Upper lobe of right lung (tissue), 1 donor: ENCODE measurements around the gene TMEM8B. TPM values are rescaled to one million over a fixed set of nuclear protein-coding genes. Genes with fewer than 3 reads are reported as not detected.

Experiments used
- ATAC-seq: fragments of 200-7000 bp; cut with Tn5 transposase; one replicate; pipeline ENCODE4 v1.9.1; 2020; ENCODE audit warnings: mild to moderate bottlenecking, moderate library complexity
- DNase-seq: peaks from one replicate; pipeline ENCODE4 v3.0.0-alpha.2; 2020
- H3K27ac ChIP-seq: fragments of 200-600 bp; one replicate; pipeline ENCODE4 v1.8.0; 2022
- H3K27me3 ChIP-seq: fragments of 200-600 bp; one replicate; pipeline ENCODE4 v1.8.0; 2022; ENCODE audit warnings: mild to moderate bottlenecking
- H3K36me3 ChIP-seq: fragments of 200-600 bp; one replicate; pipeline ENCODE4 v1.8.0; 2022
- H3K4me1 ChIP-seq: fragments of 200-600 bp; one replicate; pipeline ENCODE4 v1.8.0; 2022
- H3K4me3 ChIP-seq: fragments of 200-600 bp; one replicate; pipeline ENCODE4 v1.8.0; 2022; ENCODE audit warnings: mild to moderate bottlenecking
- H3K9me3 ChIP-seq: fragments of 200-600 bp; one replicate; pipeline ENCODE4 v1.8.0; 2022
- CTCF ChIP-seq: fragments of 200-600 bp; IDR thresholded peaks from one replicate; pipeline ENCODE4 v1.8.0; 2022; ENCODE audit warnings: antibody characterized with exemption
- intact Hi-C: fragments of 100-400 bp; cut with DNase I; formaldehyde crosslinking; loops from one replicate; pipeline ENCODE4 v1.11.0; 2022
- total RNA-seq: library from RNA; stranded (reverse); fragmentation: NEBNext Ultra II Directional; extraction: Animal tissue kit (Norgen Biotek cat#: 25700); gene quantifications from one replicate; pipeline ENCODE4 v1.2.1, GENCODE V29; 2021
- donor health status: DM: no; HTN: yes; CAD: no; lungs with severe emphysema.

Gene TMEM8B
- total RNA-seq, 1 donor from 2014 or later = 13.7 TPM

- ATAC-seq (no peak), DNase-seq (no peak)
- intact Hi-C loops = no loop called here
- Histone ChIP-seq H3K36me3 (no peaks in the 10 kb centered on the region), H3K27me3 (peaks cover 4% of the 10 kb centered on the region), H3K9me3 (no peaks in the 10 kb centered on the region), H3K4me3 (no peak overlapping the region), H3K27ac (no peak overlapping the region), H3K4me1 (no peaks in the 10 kb centered on the region)
- TF ChIP-seq CTCF = no peak
These were observed 34.6 kb downstream of the TMEM8B start for GRCh38 chr9:35863583-35863982.

GRCh38 chr9:35864695-35865255 lies 35.7 kb downstream of the TMEM8B start:
- Histone ChIP-seq H3K36me3 (no peaks in the 10 kb centered on the region), H3K4me1 (no peaks in the 10 kb centered on the region), H3K27me3 (peaks cover 4% of the 10 kb centered on the region), H3K9me3 (no peaks in the 10 kb centered on the region), H3K4me3 (no peak overlapping the region), H3K27ac (no peak overlapping the region)
- DNase-seq (no peak), ATAC-seq (no peak)
- intact Hi-C loops = no loop called here
- TF ChIP-seq CTCF = no peak

- H3K9me3 ChIP-seq = no peaks in the 10 kb centered on the region
- no peaks in the 10 kb centered on the region for H3K36me3 ChIP-seq
- DNase-seq = no peak
- H3K4me1 ChIP-seq = no peaks in the 10 kb centered on the region
- H3K27ac ChIP-seq = no peak overlapping the region
- no peak overlapping the region for H3K4me3 ChIP-seq
- no peak for ATAC-seq
- intact Hi-C loops = no loop called here
- H3K27me3 ChIP-seq = peaks cover 4% of the 10 kb centered on the region
- no peak for TF ChIP-seq CTCF
These were observed 38.5 kb downstream of the TMEM8B start for GRCh38 chr9:35867538-35867937.

GRCh38 chr9:35868933-35869332 lies 39.9 kb downstream of the TMEM8B start:
- ATAC-seq = no peak
- no peak overlapping the region for H3K27ac ChIP-seq
- no peaks in the 10 kb centered on the region for H3K4me1 ChIP-seq
- intact Hi-C loops = no loop called here
- no peaks in the 10 kb centered on the region for H3K9me3 ChIP-seq
- TF ChIP-seq CTCF = no peak
- H3K27me3 ChIP-seq = peaks cover 2% of the 10 kb centered on the region
- DNase-seq = no peak
- H3K4me3 ChIP-seq = no peak overlapping the region
- no peaks in the 10 kb centered on the region for H3K36me3 ChIP-seq

- intact Hi-C loops = loop anchor here (10.0 kb wide), 1 partner anchor 45 kb away; the partner anchor contains the start of genes FAM221B and TMEM8B
These were observed 40.7 kb downstream of the TMEM8B start for GRCh38 chr9:35869621-35870216.

More at GRCh38 chr9:35869621-35870216, 40.7 kb downstream of the TMEM8B start:
- H3K4me3 ChIP-seq = no peak overlapping the region
- ATAC-seq (no peak), DNase-seq (no peak)
- H3K9me3 ChIP-seq = no peaks in the 10 kb centered on the region
- no peaks in the 10 kb centered on the region for H3K27me3 ChIP-seq
- H3K4me1 ChIP-seq = no peaks in the 10 kb centered on the region
- H3K27ac ChIP-seq = no peak overlapping the region
- no peak for TF ChIP-seq CTCF
- H3K36me3 ChIP-seq = no peaks in the 10 kb centered on the region
